Effector memory CD4-positive, alpha-beta T cell (primary cell): ENCODE measurements around the gene PROCA1.

ENCODE experiments used
- DNase-seq, 3 donors: peaks; one replicate each; pipeline ENCODE4 v3.0.0-alpha.2; 2020
- H3K27ac ChIP-seq: 2 replicates; pipeline ENCODE4 v1.7.0; 2013; ENCODE audit warnings: mild to moderate bottlenecking, low read length, moderate library complexity; ENCODE audit not compliant: insufficient read depth, poor library complexity, severe bottlenecking
- H3K27me3 ChIP-seq: replicated peaks from 2 replicates; pipeline ENCODE4 v1.7.0; 2013; ENCODE audit warnings: mild to moderate bottlenecking, low read length; ENCODE audit not compliant: insufficient read depth, control insufficient read depth, poor library complexity, severe bottlenecking
- H3K36me3 ChIP-seq: 2 replicates; pipeline ENCODE4 v1.7.0; 2013; ENCODE audit warnings: mild to moderate bottlenecking, low read length, moderate library complexity; ENCODE audit not compliant: control insufficient read depth, insufficient read depth
- H3K4me1 ChIP-seq: 2 replicates; pipeline ENCODE4 v1.7.0; 2013; ENCODE audit warnings: low read length, mild to moderate bottlenecking; ENCODE audit not compliant: control insufficient read depth, insufficient read depth, poor library complexity, severe bottlenecking
- H3K4me3 ChIP-seq: 2 replicates; pipeline ENCODE4 v1.7.0; 2013; ENCODE audit warnings: low read length, low read depth, mild to moderate bottlenecking; ENCODE audit not compliant: insufficient read depth, poor library complexity, severe bottlenecking
- H3K9me3 ChIP-seq: 2 replicates; pipeline ENCODE4 v1.7.0; 2013; ENCODE audit warnings: mild to moderate bottlenecking, low read length, moderate library complexity; ENCODE audit not compliant: control insufficient read depth

Gene PROCA1

DNA sequence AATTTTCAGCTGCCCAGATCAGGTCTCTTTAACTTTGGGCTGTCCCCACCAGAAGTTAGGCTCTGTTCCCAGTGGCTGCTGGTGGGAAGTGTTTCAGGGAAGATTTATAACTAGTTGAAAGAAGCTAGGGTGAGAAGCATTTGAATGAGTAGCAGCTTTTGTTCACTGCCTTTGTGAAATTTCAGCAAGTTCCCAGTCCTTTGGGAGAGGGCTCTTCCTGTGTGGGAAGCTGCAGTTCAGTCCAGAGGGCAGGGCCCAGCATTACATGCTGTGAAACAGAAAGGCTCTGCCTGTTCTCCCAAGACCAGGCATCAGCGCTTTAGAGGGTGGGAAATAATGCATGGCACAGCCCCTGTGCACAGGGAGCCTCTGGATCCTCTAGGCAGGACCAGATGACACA is 17.8 kb downstream of the PROCA1 start:
- no peaks in the 10 kb centered on the region for H3K27me3 ChIP-seq
- H3K27ac ChIP-seq = no peak overlapping the region
- H3K36me3 ChIP-seq = peaks cover 76% of the 10 kb centered on the region
- DNase-seq = no peak
- no peaks in the 10 kb centered on the region for H3K4me1 ChIP-seq
- H3K9me3 ChIP-seq = no peaks in the 10 kb centered on the region
- H3K4me3 ChIP-seq = no peak overlapping the region

DNA sequence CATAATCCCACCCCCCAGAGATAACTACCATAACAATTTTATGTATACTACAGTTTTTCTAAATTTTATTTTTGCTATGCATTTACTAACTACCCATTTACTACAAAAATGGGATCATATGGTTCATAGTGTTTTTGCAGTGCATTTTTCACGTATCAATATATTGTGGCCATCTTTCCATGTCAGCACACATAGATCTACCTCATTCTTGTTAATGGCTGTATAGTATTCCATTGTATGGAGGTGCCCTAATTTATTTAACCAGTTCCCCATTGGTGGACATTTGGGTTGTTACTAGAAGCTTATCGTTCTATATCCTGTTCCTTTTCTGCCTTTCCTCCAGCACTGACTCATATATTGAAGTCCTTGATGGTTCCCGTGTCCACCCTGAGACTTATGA is 22.7 kb downstream of the PROCA1 start:
- no peaks in the 10 kb centered on the region for H3K27me3 ChIP-seq
- no peak overlapping the region for H3K4me3 ChIP-seq
- no peaks in the 10 kb centered on the region for H3K4me1 ChIP-seq
- H3K27ac ChIP-seq = no peak overlapping the region
- peaks cover 79% of the 10 kb centered on the region for H3K36me3 ChIP-seq
- DNase-seq = no peak
- no peaks in the 10 kb centered on the region for H3K9me3 ChIP-seq

DNA sequence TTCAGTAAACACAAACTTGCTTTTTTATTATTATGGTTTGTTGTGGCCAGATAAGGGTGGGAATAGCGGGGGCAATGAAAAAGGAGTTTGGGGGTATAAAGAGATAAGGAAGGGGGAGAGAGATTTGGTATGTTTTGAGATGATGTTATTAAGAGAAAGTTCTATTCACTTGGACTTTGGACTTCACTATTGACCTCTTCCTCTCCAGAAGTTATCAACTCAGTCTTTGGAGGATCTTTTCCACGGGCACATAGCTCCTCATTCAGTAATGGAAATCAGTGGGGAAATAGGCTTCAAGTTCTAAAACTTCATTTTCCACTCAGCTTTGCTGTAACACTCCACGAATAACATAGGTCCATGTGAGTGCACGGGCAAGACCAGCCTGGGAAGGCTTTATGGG is 23.2 kb downstream of the PROCA1 start:
- Histone ChIP-seq H3K27ac (no peak overlapping the region), H3K36me3 (peaks cover 77% of the 10 kb centered on the region), H3K4me1 (no peaks in the 10 kb centered on the region), H3K9me3 (no peaks in the 10 kb centered on the region), H3K27me3 (no peaks in the 10 kb centered on the region), H3K4me3 (no peak overlapping the region)
- DNase-seq = no peak

DNA sequence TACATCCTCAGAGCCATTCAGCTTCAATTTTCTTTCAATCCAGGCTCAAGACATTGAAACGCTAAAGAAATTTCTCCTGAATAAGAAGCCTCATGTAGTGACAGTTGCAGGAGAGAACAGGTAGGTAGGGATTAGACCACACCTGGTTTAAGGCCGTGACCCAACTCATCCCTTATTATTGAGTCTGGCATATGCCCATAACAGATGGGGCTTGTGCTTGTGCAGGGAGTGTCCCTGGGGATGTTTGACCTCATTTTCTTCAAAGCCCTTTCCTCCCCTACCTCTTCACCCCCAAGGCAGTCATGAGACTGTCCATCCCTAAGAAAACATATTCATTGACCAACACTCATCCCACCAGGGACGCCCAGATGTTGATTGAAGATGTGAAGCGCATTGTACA is 25.4 kb downstream of the PROCA1 start:
- Histone ChIP-seq H3K27ac (no peak overlapping the region), H3K4me1 (no peaks in the 10 kb centered on the region), H3K9me3 (no peaks in the 10 kb centered on the region), H3K36me3 (peaks cover 95% of the 10 kb centered on the region), H3K27me3 (no peaks in the 10 kb centered on the region), H3K4me3 (no peak overlapping the region)
- no peak for DNase-seq

DNA sequence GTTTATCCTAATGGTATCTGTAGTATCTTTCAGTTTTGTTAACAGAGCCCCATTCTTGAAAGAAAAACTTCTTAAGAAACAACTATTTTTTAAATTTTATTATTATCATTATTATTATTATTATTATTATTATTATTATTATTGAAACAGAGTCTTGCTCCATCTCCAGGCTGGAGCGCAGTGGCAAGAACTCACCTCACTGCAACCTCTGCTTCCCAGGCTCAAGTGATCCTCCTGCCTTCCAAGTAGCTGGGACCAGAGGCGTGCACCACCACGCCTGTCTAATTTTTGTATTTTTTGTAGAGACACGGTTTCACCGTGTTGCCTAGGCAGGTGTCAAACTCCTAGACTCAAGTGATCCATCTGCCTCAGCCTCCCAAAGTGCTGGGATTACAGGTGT is 26.3 kb downstream of the PROCA1 start:
- H3K9me3 ChIP-seq = no peaks in the 10 kb centered on the region
- H3K27ac ChIP-seq = no peak overlapping the region

DNA sequence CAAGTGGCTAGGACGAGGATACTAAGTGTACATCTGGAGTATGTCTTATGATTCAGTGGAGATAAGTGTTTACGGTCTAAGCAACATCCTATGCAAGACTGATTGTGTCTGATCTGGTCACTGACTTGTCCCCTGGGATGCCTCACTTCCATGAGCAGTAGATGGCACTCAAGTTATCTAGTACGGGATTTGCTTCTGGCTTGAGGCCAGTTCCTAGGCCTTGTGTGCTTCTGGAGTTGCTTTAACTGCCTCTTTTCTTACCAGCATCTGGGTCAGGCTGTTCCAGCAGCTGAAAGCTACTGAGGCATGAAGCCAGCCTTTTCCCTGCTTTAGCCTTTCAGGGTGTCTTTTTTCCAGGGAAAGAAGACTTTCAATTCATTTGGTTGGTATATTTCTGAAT is 26.7 kb downstream of the PROCA1 start:
- no peak for DNase-seq
- Histone ChIP-seq H3K27ac (no peak overlapping the region), H3K36me3 (peaks cover 91% of the 10 kb centered on the region), H3K9me3 (no peaks in the 10 kb centered on the region), H3K4me3 (no peak overlapping the region), H3K27me3 (no peaks in the 10 kb centered on the region), H3K4me1 (no peaks in the 10 kb centered on the region)

More for the DNA sequence above, 26.3 kb downstream of the PROCA1 start:
- Histone ChIP-seq H3K4me3 (no peak overlapping the region), H3K4me1 (no peaks in the 10 kb centered on the region), H3K36me3 (peaks cover 95% of the 10 kb centered on the region), H3K27me3 (no peaks in the 10 kb centered on the region)
- DNase-seq = no peak

DNA sequence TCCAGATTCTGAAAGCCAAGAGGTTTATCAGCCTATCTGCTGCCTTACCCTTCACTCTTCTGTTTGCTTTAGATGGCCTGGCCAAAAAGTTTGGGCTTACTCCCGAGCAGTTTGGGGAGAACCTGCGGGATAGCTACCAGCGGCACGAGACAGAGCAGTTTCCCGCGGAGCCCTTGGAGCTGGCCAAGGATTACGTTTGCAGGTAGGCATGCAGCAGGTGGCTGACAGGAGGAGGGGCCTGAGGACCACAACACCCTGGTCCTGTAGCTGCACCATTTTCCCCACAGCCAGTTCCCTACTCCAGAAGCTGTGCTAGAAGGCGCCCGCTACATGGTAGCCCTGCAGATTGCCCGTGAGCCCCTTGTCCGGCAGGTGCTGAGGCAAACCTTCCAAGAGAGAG is 29.0 kb downstream of the PROCA1 start:
- Histone ChIP-seq H3K9me3 (no peaks in the 10 kb centered on the region), H3K27ac (no peak overlapping the region), H3K36me3 (peaks cover 90% of the 10 kb centered on the region), H3K4me3 (no peak overlapping the region), H3K27me3 (no peaks in the 10 kb centered on the region), H3K4me1 (no peaks in the 10 kb centered on the region)
- no peak for DNase-seq

DNA sequence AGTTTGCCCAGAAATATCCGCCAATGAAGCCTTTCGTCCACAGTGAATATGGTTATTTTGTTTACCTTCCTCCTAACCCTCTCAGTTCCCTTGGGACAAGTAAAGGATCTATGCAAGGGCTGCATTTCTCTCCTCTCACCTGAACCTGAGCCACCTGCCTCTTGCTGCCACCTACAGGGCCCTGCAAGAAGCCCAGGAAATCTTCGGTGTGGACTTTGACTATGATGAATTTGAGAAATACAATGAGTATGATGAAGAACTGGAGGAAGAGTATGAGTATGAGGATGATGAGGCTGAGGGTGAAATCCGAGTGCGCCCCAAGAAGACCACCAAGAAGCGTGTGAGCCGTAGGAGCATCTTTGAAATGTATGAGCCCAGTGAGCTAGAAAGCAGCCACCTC is 35.7 kb downstream of the PROCA1 start:
- peaks cover 95% of the 10 kb centered on the region for H3K36me3 ChIP-seq
- no peak for DNase-seq
- no peaks in the 10 kb centered on the region for H3K9me3 ChIP-seq

DNA sequence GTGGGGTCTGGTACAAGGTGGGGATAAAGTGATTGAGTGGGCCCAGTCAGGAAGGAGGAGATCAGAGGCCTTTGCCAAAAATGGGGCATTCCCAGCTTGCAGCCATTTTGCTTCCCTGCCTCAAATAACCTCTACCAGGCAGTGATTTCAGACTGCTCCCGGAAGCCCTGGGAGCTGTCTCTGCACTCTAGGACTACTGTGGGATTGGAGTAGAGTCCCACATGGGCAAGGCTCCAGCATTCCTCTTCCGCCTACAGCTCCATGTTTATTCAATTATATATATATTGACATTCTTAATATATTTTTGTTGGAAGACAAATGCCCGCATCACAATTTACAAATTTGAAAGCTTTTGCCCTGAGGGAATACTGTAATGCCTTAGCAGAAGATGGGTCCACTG is 36.2 kb downstream of the PROCA1 start:
- Histone ChIP-seq H3K9me3 (no peaks in the 10 kb centered on the region), H3K4me1 (no peaks in the 10 kb centered on the region), H3K27ac (no peak overlapping the region), H3K36me3 (peaks cover 93% of the 10 kb centered on the region), H3K4me3 (no peak overlapping the region), H3K27me3 (no peaks in the 10 kb centered on the region)
- no peak for DNase-seq

More for the DNA sequence above, 35.7 kb downstream of the PROCA1 start:
- Histone ChIP-seq H3K27me3 (no peaks in the 10 kb centered on the region), H3K4me1 (no peaks in the 10 kb centered on the region), H3K4me3 (no peak overlapping the region), H3K27ac (no peak overlapping the region)

DNA sequence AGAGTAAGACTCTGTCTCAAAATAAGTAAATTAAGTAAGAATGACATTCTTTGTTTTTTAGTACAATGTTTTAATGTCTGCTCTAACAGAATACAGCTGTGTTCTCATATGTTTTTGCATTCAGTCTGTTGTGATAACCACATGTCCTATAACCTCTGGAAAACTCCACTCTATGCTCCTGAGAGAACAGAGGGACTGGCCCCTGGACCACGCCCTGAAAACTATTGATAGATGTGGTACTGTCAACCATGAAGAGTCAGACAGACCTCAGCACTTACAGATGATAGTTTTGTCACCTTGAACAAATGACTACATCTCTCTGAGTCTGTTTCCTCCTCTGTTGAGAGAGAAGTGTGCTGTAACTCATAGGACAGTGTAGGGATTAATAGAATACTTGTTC is 41.8 kb downstream of the PROCA1 start:
- H3K4me3 ChIP-seq = no peak overlapping the region
- H3K4me1 ChIP-seq = peaks cover 3% of the 10 kb centered on the region
- DNase-seq = no peak
- no peaks in the 10 kb centered on the region for H3K9me3 ChIP-seq
- H3K36me3 ChIP-seq = peaks cover 58% of the 10 kb centered on the region
- no peak overlapping the region for H3K27ac ChIP-seq
- no peaks in the 10 kb centered on the region for H3K27me3 ChIP-seq

DNA sequence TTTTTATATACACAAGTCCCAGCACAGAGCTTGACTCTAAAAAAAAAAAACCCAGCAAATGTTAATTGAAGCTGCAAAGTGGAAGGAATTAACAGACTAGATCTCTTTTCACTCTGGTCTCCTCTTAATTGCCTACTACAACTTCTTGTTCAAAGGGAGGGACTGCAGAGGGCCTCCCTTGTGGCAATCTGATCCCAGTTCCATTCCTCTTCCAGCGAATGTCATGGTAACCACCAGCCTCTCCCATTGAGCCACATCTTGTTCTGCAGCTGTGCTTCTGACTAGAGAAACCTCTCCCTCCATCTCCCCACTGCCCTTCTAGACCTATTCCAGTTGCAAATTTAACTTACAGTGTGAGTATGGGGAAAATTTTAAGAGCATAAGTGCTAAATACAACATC is 43.8 kb downstream of the PROCA1 start:
- Histone ChIP-seq H3K4me3 (no peak overlapping the region), H3K27ac (no peak overlapping the region), H3K27me3 (no peaks in the 10 kb centered on the region), H3K36me3 (peaks cover 38% of the 10 kb centered on the region), H3K4me1 (peaks cover 6% of the 10 kb centered on the region), H3K9me3 (no peaks in the 10 kb centered on the region)
- DNase-seq = no peak
